ENCODE results near the gene ALK.

DNA sequence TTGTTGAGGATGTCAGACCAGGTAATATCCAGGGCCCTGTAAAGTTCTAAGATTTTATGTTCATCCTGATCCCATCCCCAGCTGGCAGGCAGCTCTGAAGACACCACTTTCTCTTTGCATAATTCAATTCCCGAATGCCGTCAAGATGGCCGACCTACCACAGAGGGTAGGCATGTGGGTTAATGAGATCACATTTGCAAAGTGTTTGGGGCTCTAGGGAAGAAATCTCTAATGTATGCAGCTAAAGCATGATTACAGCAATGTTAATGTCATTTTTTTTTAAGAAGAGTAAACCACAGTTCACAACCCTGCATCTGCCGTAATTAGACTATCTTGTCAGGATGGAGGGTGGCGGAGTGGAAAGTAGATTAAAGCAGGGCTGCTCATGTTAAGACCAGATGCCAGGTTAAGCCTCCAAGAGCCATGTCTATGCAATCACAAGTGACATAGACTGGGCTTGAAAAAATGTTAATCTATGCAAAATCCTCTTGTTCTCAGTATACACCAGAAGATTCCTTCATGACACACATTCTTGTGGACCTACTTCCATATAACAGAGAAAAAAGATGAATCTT, 131.4 kb downstream of the ALK start:
- TF ChIP-seq TAF1 (IDR thresholded peaks at IDR 0.05; ENCODE audit: low read depth): no peak
- no peak for TF ChIP-seq CREB1 (IDR thresholded peaks at IDR 0.05; ENCODE audit: low read depth)
- no peak for TF ChIP-seq CEBPB (IDR thresholded peaks at IDR 0.05)
- TF ChIP-seq, protein P1, sequence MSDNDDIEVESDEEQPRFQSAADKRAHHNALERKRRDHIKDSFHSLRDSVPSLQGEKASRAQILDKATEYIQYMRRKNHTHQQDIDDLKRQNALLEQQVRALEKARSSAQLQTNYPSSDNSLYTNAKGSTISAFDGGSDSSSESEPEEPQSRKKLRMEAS (IDR thresholded peaks at IDR 0.05): no peak
- TF ChIP-seq TCF12 (IDR thresholded peaks at IDR 0.05; ENCODE audit: low read depth): no peak
- no peak for TF ChIP-seq FOXM1 (IDR thresholded peaks at IDR 0.05; ENCODE audit: borderline replicate concordance, low read depth)
- no peak for TF ChIP-seq ZBTB7A (IDR thresholded peaks at IDR 0.05; ENCODE audit: low read depth)
- no peak for TF ChIP-seq EGR1 (IDR thresholded peaks at IDR 0.05)

All from Ishikawa (cell line).